Hepatocyte (in vitro differentiated cells): Measurements from ENCODE around the gene HTRA2. TPM values are rescaled to one million over a fixed set of nuclear protein-coding genes. Genes with fewer than 3 reads are reported as not detected.

ENCODE experiments used
- DNase-seq: peaks from one replicate; pipeline ENCODE4 v3.0.0-alpha.2; 2016; ENCODE audit warnings: low spot score
- H2AFZ ChIP-seq: fragments of 200-600 bp; sonication (generic); 2 replicates; pipeline ENCODE4 v1.6.0; 2016; ENCODE audit warnings: antibody characterized with exemption, mild to moderate bottlenecking
- H3K27ac ChIP-seq: fragments of 200-600 bp; sonication (generic); 2 replicates; pipeline ENCODE4 v1.5.1; 2016; ENCODE audit warnings: mild to moderate bottlenecking
- H3K27me3 ChIP-seq: fragments of 200-600 bp; sonication (generic); 2 replicates; pipeline ENCODE4 v1.6.1; 2016
- H3K36me3 ChIP-seq: fragments of 200-600 bp; sonication (generic); replicated peaks from 2 replicates; pipeline ENCODE4 v1.5.1; 2016; ENCODE audit warnings: low read depth; ENCODE audit not compliant: insufficient read depth
- H3K4me1 ChIP-seq: fragments of 200-600 bp; sonication (generic); 2 replicates; pipeline ENCODE4 v1.5.1; 2016; ENCODE audit warnings: mild to moderate bottlenecking, moderate library complexity; ENCODE audit not compliant: insufficient read depth
- H3K4me2 ChIP-seq: fragments of 200-600 bp; sonication (generic); 2 replicates; pipeline ENCODE4 v1.6.0; 2016
- H3K4me3 ChIP-seq: fragments of 200-600 bp; sonication (generic); 2 replicates; pipeline ENCODE4 v1.5.1; 2016; ENCODE audit warnings: mild to moderate bottlenecking
- H3K79me2 ChIP-seq: fragments of 200-600 bp; sonication (generic); 2 replicates; pipeline ENCODE4 v1.6.0; 2017; ENCODE audit warnings: mild to moderate bottlenecking
- H3K9me2 ChIP-seq: fragments of 200-600 bp; sonication (generic); replicated peaks from 2 replicates; pipeline ENCODE4 v1.6.0; 2017; ENCODE audit warnings: mild to moderate bottlenecking; ENCODE audit not compliant: insufficient read depth
- H3K9me3 ChIP-seq: fragments of 200-600 bp; sonication (generic); 2 replicates; pipeline ENCODE4 v1.5.1; 2016; ENCODE audit warnings: low read depth, mild to moderate bottlenecking
- H4K20me1 ChIP-seq: fragments of 200-600 bp; sonication (generic); 2 replicates; pipeline ENCODE4 v1.6.0; 2016; ENCODE audit warnings: mild to moderate bottlenecking; ENCODE audit not compliant: insufficient read depth, poor library complexity, severe bottlenecking
- EZH2 ChIP-seq: fragments of 200-600 bp; sonication (generic); IDR thresholded peaks from 2 replicates; pipeline ENCODE4 v1.6.1; 2016; ENCODE audit warnings: antibody characterized with exemption, mild to moderate bottlenecking, borderline replicate concordance
- EZH2phosphoT487 ChIP-seq: fragments of 200-600 bp; sonication (generic); IDR thresholded peaks from one replicate; pipeline ENCODE4 v1.6.1; 2018; ENCODE audit warnings: antibody characterized with exemption, mild to moderate bottlenecking, low read depth, moderate library complexity; ENCODE audit not compliant: unreplicated experiment, severe bottlenecking
- WGBS: methylation state at CpG from one replicate; pipeline ENCODE4 v1.1.6; 2016; ENCODE audit warnings: low lambda C conversion rate; ENCODE audit errors: missing lambda C conversion rate; 5-methylcytosine and 5-hydroxymethylcytosine counted together
- polyA plus RNA-seq: library from polyadenylated mRNA; unstranded; fragments of >200 nt; fragmentation: Nextera tagmentation; extraction: Ambion mirVana; gene quantifications from 2 replicates; pipeline ENCODE4 v1.2.1, GENCODE V29; 2016
- total RNA-seq: library from RNA; depleted of rRNA; stranded (reverse); fragments of >200 nt; gene quantifications from 2 replicates; pipeline ENCODE4 v1.2.3, GENCODE V29; 2014
- TF ChIP-seq, protein P1 (sequence below): fragments of 200-600 bp; sonication (generic); IDR thresholded peaks from 2 replicates; pipeline ENCODE4 v1.5.1; 2016; ENCODE audit warnings: antibody characterized with exemption, mild to moderate bottlenecking; ENCODE audit not compliant: poor library complexity

The HTRA2 gene
- total and polyA plus RNA-seq, 2 experiments from 2014 or later, result 31.2 to 33.5 TPM

DNA sequence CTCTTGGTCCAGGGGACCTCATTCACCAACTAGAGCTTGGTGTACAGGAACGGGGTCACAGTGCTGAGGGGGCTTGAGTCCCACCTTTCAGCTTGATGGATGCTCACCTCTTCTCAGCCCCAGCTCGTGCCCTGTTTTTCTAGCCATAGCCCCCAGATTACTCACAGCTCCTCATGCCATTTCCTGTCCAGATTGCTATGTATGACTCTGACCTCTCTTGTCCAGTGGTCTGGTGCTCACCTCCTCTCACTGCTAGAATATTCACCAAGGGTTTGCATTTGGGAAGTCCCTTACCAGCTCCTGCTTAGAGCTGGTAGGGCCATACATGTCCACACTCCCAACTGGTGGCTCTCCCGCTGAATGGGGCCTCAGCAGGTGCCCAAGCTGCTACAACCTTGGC is 36.2 kb upstream of the HTRA2 start:
- H3K36me3 ChIP-seq, result no peaks in the 10 kb centered on the region
- peaks cover 12% of the 10 kb centered on the region for H3K4me1 ChIP-seq
- no peaks in the 10 kb centered on the region for H3K9me2 ChIP-seq

DNA sequence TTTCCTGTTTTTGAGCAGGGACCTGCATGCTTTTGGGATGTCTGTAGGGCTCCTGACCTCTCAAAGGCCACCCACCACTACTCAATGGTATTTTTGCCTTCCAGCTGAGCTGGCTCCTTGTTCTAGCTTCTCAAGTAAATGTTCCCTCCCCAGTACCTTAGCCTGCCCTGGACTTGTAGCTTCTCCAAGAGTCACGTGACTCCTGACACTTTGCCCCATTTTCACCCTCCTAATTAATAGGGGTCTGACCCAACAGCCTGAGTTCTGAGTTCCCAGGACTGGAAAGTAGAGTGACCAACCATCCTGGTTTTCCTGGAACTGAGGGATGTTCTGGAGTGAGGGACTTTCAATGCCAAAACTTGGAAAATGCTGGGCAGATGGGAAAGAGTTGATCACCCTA is 34.3 kb upstream of the HTRA2 start:
- Histone ChIP-seq H4K20me1 (no peaks in the 10 kb centered on the region), H3K27me3 (peaks cover 42% of the 10 kb centered on the region), H3K4me3 (no peak overlapping the region), H3K79me2 (no peaks in the 10 kb centered on the region), H3K27ac (no peak overlapping the region), H3K9me2 (no peaks in the 10 kb centered on the region), H2AFZ (no peak overlapping the region), H3K4me1 (peaks cover 28% of the 10 kb centered on the region), H3K9me3 (no peaks in the 10 kb centered on the region), H3K36me3 (no peaks in the 10 kb centered on the region), H3K4me2 (no peak overlapping the region)
- DNase-seq, result no peak
- WGBS, result 93% methylated on average over 1 of the region's 1 CpG
- TF ChIP-seq EZH2phosphoT487 (no peak), EZH2 (no peak)
- TF ChIP-seq, protein P1, sequence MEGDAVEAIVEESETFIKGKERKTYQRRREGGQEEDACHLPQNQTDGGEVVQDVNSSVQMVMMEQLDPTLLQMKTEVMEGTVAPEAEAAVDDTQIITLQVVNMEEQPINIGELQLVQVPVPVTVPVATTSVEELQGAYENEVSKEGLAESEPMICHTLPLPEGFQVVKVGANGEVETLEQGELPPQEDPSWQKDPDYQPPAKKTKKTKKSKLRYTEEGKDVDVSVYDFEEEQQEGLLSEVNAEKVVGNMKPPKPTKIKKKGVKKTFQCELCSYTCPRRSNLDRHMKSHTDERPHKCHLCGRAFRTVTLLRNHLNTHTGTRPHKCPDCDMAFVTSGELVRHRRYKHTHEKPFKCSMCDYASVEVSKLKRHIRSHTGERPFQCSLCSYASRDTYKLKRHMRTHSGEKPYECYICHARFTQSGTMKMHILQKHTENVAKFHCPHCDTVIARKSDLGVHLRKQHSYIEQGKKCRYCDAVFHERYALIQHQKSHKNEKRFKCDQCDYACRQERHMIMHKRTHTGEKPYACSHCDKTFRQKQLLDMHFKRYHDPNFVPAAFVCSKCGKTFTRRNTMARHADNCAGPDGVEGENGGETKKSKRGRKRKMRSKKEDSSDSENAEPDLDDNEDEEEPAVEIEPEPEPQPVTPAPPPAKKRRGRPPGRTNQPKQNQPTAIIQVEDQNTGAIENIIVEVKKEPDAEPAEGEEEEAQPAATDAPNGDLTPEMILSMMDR, result no peak

More for the DNA sequence above, 36.2 kb upstream of the HTRA2 start:
- H3K9me3 ChIP-seq, result no peaks in the 10 kb centered on the region
- peaks cover 24% of the 10 kb centered on the region for H3K27me3 ChIP-seq
- no peak for DNase-seq
- no peak overlapping the region for H3K4me3 ChIP-seq
- no peaks in the 10 kb centered on the region for H4K20me1 ChIP-seq
- TF ChIP-seq EZH2phosphoT487, result no peak
- TF ChIP-seq EZH2, result no peak
- TF ChIP-seq, protein P1, result no peak
- H2AFZ ChIP-seq, result no peak overlapping the region
- no peak overlapping the region for H3K27ac ChIP-seq
- H3K4me2 ChIP-seq, result no peak overlapping the region
- H3K79me2 ChIP-seq, result no peaks in the 10 kb centered on the region
- 92% methylated on average over 3 of the region's 3 CpGs for WGBS

DNA sequence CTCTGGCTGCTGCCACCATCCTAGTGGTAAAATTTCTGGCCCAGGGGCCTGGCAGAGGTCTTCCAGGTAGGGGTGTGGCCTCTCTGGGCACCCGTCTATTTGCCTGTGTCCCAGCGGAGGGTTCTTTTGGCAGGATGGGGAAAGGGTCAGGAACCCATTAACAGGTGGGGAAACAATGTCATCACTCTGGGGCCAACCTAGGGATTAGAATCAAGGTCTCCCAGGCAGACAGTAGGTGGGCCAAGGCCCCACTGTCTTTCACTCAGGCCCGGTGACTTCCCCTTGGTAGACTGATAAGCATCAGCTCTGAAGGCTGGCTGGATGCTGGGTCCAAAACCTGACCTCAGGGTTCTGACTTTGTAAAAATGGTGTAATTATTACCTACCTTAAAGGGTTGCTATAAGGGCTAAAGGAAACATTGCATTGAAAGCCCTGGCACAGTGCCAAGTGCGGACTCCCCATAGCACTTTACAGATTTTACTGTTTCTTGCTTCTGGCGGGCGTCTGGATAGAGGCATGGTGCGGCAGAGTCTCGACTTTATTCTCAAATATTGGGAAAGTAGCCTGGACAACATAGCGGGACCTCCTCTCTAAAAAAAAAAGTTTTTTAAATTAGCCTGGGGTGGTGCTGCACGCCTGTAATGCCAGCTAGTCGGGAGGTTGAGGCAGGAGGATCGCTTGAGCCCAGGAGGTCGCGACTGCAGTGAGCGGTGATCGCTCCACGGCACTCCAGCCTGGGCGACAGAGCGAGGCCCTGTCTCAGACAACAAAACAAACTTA is 32.5 kb upstream of the HTRA2 start:
- Histone ChIP-seq H4K20me1 (no peaks in the 10 kb centered on the region), H3K4me3 (no peak overlapping the region), H2AFZ (no peak overlapping the region), H3K9me2 (no peaks in the 10 kb centered on the region), H3K4me1 (peaks cover 37% of the 10 kb centered on the region), H3K9me3 (no peaks in the 10 kb centered on the region), H3K27me3 (peaks cover 52% of the 10 kb centered on the region), H3K36me3 (no peaks in the 10 kb centered on the region), H3K4me2 (peak overlapping the region; percentile 98), H3K79me2 (peaks cover 4% of the 10 kb centered on the region), H3K27ac (no peak overlapping the region)
- 71% methylated on average over 19 of the region's 19 CpGs for WGBS
- no peak for DNase-seq
- TF ChIP-seq, protein P1, result no peak
- TF ChIP-seq EZH2phosphoT487, result no peak
- peak; percentile 13 for TF ChIP-seq EZH2
